ENCODE results near the gene RNF207. TPM values are rescaled to one million over a fixed set of nuclear protein-coding genes. Genes with fewer than 3 reads are reported as not detected.

RNF207 gene
- polyA plus RNA-seq, 3 donors, result 0.10 to 7.7 TPM; not detected in 1

DNA sequence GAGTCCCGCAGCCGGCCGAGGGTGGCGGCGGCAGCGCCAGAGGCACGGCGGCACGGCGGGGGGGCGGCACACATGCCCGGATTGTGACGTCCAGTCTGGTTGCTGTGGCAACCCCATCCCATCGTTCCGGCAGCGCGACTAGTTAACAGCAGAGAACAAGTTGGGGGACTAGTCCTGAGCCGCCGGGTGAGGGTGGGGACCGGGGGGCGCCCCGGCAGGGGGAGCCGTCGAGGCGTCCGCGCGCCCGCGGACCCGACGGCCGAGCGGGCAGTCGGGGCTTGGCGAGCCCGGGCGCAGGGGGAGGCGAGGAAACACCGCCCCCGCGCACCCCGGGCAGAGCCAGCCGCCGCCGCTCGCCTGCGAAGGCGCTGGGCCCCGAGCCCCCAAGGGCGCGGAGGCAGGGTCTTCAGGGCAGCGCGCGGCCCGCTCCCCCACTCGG, 25.6 kb upstream of the RNF207 start, which contains the start of gene CHD5:
Gene CHD5, minus strand, starts transcription at position 54 of the 439 bp plus-strand sequence. CDS start 298 bp downstream, outside the sequence.
- Histone ChIP-seq H3K9me3 (replicated peaks in 1 of 2; ENCODE audit: control insufficient read depth in 1 of 2, insufficient read depth in 1 of 2, low read length in 2 of 2) (peaks cover 0 to 7% of the 10 kb centered on the region in 2 donors), H3K4me1 (ENCODE audit: control insufficient read depth in 1 of 2, insufficient read depth in 2 of 2, low read length in 2 of 2) (peaks cover 0 to 3% of the 10 kb centered on the region in 2 donors), H3K4me2 (replicated peaks; ENCODE audit: extremely low read depth, low read length, poor library complexity, severe bottlenecking) (no peak within 1 kb of the TSS), H2AFZ (ENCODE audit: insufficient read depth, low read depth, low read length, poor library complexity, severe bottlenecking) (no peak within 1 kb of the TSS), H3K27me3 (ENCODE audit: control insufficient read depth in 2 of 2, insufficient read depth in 2 of 2, low read length in 2 of 2) (peaks cover 15 to 61% of the 10 kb centered on the region in 2 donors), H3K36me3 (replicated peaks in 1 of 2; ENCODE audit: control insufficient read depth in 1 of 2, insufficient read depth in 2 of 2, low read length in 2 of 2) (peaks cover 0 to 1% of the 10 kb centered on the region in 2 donors), H3K9ac (ENCODE audit: insufficient read depth, low read length, poor library complexity, severe bottlenecking) (no peak within 1 kb of the TSS), H3K27ac (ENCODE audit: low read depth in 1 of 2, low read length in 2 of 2) (no peak within 1 kb of the TSS), H3K79me2 (ENCODE audit: insufficient read depth, low read length) (no peaks in the 10 kb centered on the region), H3K4me3 (replicated peaks in 1 of 3; ENCODE audit: low read depth in 2 of 3, low read length in 3 of 3) (no peak within 1 kb of the TSS), H4K20me1 (ENCODE audit: insufficient read depth, low read length) (peaks cover 18% of the 10 kb centered on the region)
- H3K27me3 Mint-ChIP-seq (ENCODE audit: low read depth in 3 of 3), result peaks cover 46 to 65% (median 49%) of the 10 kb centered on the region in 3 donors
- TF ChIP-seq, protein P1, sequence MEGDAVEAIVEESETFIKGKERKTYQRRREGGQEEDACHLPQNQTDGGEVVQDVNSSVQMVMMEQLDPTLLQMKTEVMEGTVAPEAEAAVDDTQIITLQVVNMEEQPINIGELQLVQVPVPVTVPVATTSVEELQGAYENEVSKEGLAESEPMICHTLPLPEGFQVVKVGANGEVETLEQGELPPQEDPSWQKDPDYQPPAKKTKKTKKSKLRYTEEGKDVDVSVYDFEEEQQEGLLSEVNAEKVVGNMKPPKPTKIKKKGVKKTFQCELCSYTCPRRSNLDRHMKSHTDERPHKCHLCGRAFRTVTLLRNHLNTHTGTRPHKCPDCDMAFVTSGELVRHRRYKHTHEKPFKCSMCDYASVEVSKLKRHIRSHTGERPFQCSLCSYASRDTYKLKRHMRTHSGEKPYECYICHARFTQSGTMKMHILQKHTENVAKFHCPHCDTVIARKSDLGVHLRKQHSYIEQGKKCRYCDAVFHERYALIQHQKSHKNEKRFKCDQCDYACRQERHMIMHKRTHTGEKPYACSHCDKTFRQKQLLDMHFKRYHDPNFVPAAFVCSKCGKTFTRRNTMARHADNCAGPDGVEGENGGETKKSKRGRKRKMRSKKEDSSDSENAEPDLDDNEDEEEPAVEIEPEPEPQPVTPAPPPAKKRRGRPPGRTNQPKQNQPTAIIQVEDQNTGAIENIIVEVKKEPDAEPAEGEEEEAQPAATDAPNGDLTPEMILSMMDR (IDR thresholded peaks at IDR 0.05), result no peak
- H3K4me3 Mint-ChIP-seq, result peak within 1 kb of the TSS in 1 of 2 donors; percentile 72
- peaks cover 7 to 12% of the 10 kb centered on the region in 2 donors for H3K36me3 Mint-ChIP-seq
- intact Hi-C loops (cut with micrococcal nuclease), result no loop called here
- peaks cover 0 to 14% (median 8%) of the 10 kb centered on the region in 7 donors for H3K9me3 Mint-ChIP-seq
- no peak for DNase-seq
- no peak within 1 kb of the TSS for H3K27ac Mint-ChIP-seq
- H3K4me1 Mint-ChIP-seq, result peaks cover 22% of the 10 kb centered on the region
- 2% methylated on average over 56 of the region's 57 CpGs for WGBS (ENCODE audit: insufficient coverage)

DNA sequence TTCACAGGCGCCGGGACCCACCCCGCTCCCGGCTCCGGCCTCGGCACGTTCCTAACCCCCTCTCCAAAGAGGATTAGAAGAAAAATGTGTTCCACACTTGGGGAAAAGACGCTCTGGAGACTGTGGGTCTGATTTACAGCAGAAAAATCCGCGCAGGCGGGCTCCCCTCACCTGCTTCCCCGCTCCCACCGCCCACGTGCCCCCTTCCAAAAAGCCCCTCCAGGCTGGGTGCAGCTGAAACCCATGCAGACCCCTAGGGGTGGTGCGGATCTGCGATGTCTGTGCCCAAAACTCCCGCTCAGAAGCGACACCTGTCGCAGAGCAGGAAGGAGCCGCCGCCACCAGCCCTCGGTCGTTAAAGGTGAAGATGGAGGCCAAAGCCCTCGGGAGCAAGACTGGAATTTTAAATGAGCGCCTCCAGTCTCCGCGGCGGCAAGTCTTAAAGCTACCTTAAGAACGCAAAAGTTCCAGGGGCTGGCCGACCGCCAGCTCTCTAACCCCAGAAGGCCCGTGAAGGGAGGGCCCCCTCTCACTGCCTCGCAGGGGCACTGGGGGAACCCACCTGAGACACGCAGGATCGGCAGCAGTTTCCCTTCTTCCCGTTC, 25.1 kb upstream of the RNF207 start:
- Histone ChIP-seq H3K27me3 (ENCODE audit: control insufficient read depth in 2 of 2, insufficient read depth in 2 of 2, low read length in 2 of 2) (peaks cover 15 to 61% of the 10 kb centered on the region in 2 donors), H3K36me3 (replicated peaks in 1 of 2; ENCODE audit: control insufficient read depth in 1 of 2, insufficient read depth in 2 of 2, low read length in 2 of 2) (peaks cover 5 to 6% of the 10 kb centered on the region in 2 donors), H3K9me3 (replicated peaks in 1 of 2; ENCODE audit: control insufficient read depth in 1 of 2, insufficient read depth in 1 of 2, low read length in 2 of 2) (peaks cover 0 to 7% of the 10 kb centered on the region in 2 donors), H3K27ac (ENCODE audit: low read depth in 1 of 2, low read length in 2 of 2) (no peak overlapping the region), H3K9ac (ENCODE audit: insufficient read depth, low read length, poor library complexity, severe bottlenecking) (no peak overlapping the region), H3K4me1 (ENCODE audit: control insufficient read depth in 1 of 2, insufficient read depth in 2 of 2, low read length in 2 of 2) (peaks cover 0 to 3% of the 10 kb centered on the region in 2 donors), H4K20me1 (ENCODE audit: insufficient read depth, low read length) (peaks cover 23% of the 10 kb centered on the region), H3K4me3 (replicated peaks in 1 of 3; ENCODE audit: low read depth in 2 of 3, low read length in 3 of 3) (no peak overlapping the region), H3K4me2 (replicated peaks; ENCODE audit: extremely low read depth, low read length, poor library complexity, severe bottlenecking) (no peak overlapping the region), H2AFZ (ENCODE audit: insufficient read depth, low read depth, low read length, poor library complexity, severe bottlenecking) (no peak overlapping the region), H3K79me2 (ENCODE audit: insufficient read depth, low read length) (no peaks in the 10 kb centered on the region)
- DNase-seq, result no peak
- H3K27me3 Mint-ChIP-seq (ENCODE audit: low read depth in 3 of 3), result peaks cover 46 to 65% (median 49%) of the 10 kb centered on the region in 3 donors
- peaks cover 12 to 17% of the 10 kb centered on the region in 2 donors for H3K36me3 Mint-ChIP-seq
- H3K4me1 Mint-ChIP-seq, result peaks cover 22% of the 10 kb centered on the region
- H3K27ac Mint-ChIP-seq, result no peak overlapping the region
- H3K9me3 Mint-ChIP-seq, result peaks cover 0 to 14% (median 8%) of the 10 kb centered on the region in 7 donors
- TF ChIP-seq, protein P1 (IDR thresholded peaks at IDR 0.05), result no peak
- WGBS (ENCODE audit: insufficient coverage), result under 1% methylated on average over 22 of the region's 36 CpGs
- peak overlapping the region in 1 of 2 donors; percentile 72 for H3K4me3 Mint-ChIP-seq
- intact Hi-C loops (cut with micrococcal nuclease), result no loop called here
